IMR-90 (cell line): ENCODE data around the gene BAD. TPM values are rescaled to one million over a fixed set of nuclear protein-coding genes. Genes with fewer than 3 reads are reported as not detected.

Experiments
- ATAC-seq: fragments of 200-7000 bp; cut with Tn5 transposase; 2 replicates; pipeline ENCODE4 v1.9.1; 2020; ENCODE audit warnings: low read depth, mild to moderate bottlenecking, moderate library complexity
- BruUV-seq: library from RNA; stranded (reverse); fragments of 400-500 nt; replicated peaks from 2 replicates; lab custom pipeline; 2021; lab: Mats Ljungman, UMichigan
- CTCF ChIA-PET: fragments of 300-600 bp; formaldehyde crosslinking; extraction: SDS; loops from one replicate; lab custom pipeline; 2021; ENCODE audit warnings: antibody characterized with exemption; lab: Yijun Ruan, JAX
- POLR2A ChIA-PET: fragments of 300-600 bp; sonication (Branson Sonifier 250); formaldehyde crosslinking; loops from one replicate; lab custom pipeline; 2022; ENCODE audit warnings: antibody characterized with exemption; ENCODE audit not compliant: unreplicated experiment; lab: Charles Lee
- DNase-seq: peaks from one replicate; pipeline ENCODE4 v3.0.0; 2013
- H2AFZ ChIP-seq: replicated peaks from 2 replicates; pipeline ENCODE3; 2013; ENCODE audit warnings: low read length, mild to moderate bottlenecking; ENCODE audit not compliant: poor library complexity
- H2AK5ac ChIP-seq: 2 replicates; pipeline ENCODE4 v1.6.1; 2013; ENCODE audit warnings: low read depth, low read length, inconsistent platforms
- H2AK9ac ChIP-seq: replicated peaks from 2 replicates; pipeline ENCODE3; 2013; ENCODE audit warnings: mild to moderate bottlenecking, low read depth, low read length, moderate library complexity; ENCODE audit not compliant: poor library complexity
- H2BK120ac ChIP-seq: 2 replicates; pipeline ENCODE4 v1.6.1; 2013; ENCODE audit warnings: low read depth, low read length, inconsistent platforms
- H2BK15ac ChIP-seq: 3 replicates; pipeline ENCODE4 v1.6.1; 2013; ENCODE audit warnings: low read depth, low read length, inconsistent platforms
- H2BK20ac ChIP-seq: 2 replicates; pipeline ENCODE4 v1.6.1; 2013; ENCODE audit warnings: low read depth, mild to moderate bottlenecking, inconsistent platforms, low read length, moderate library complexity
- H2BK5ac ChIP-seq: 2 replicates; pipeline ENCODE4 v1.6.1; 2013; ENCODE audit warnings: mild to moderate bottlenecking, low read depth, low read length, inconsistent platforms; ENCODE audit not compliant: poor library complexity, severe bottlenecking
- H3K14ac ChIP-seq: replicated peaks from 2 replicates; pipeline ENCODE4 v1.6.1; 2013; ENCODE audit warnings: low read depth, low read length, inconsistent platforms
- H3K18ac ChIP-seq: 2 replicates; pipeline ENCODE4 v1.6.1; 2013; ENCODE audit warnings: low read depth, low read length, control low read depth
- H3K23ac ChIP-seq: 2 replicates; pipeline ENCODE4 v1.6.1; 2013; ENCODE audit warnings: low read depth, low read length, inconsistent platforms
- H3K27ac ChIP-seq: 2 replicates; pipeline ENCODE4 v1.5.1; 2013; ENCODE audit warnings: mild to moderate bottlenecking, control low read depth, low read length; ENCODE audit not compliant: insufficient read depth
- H3K27me3 ChIP-seq: 2 replicates; pipeline ENCODE4 v1.6.1; 2013; ENCODE audit warnings: low read length; ENCODE audit not compliant: control insufficient read depth, insufficient read depth
- H3K36me3 ChIP-seq: 2 replicates; pipeline ENCODE4 v1.6.1; 2013; ENCODE audit warnings: low read length, mixed read lengths; ENCODE audit not compliant: control insufficient read depth, insufficient read depth
- H3K4ac ChIP-seq: 2 replicates; pipeline ENCODE4 v1.6.1; 2013; ENCODE audit warnings: low read depth, low read length, inconsistent platforms
- H3K4me1 ChIP-seq: 2 replicates; pipeline ENCODE4 v1.6.1; 2013; ENCODE audit warnings: low read length, mixed read lengths; ENCODE audit not compliant: control insufficient read depth, insufficient read depth
- H3K4me2 ChIP-seq: 2 replicates; pipeline ENCODE4 v1.6.1; 2013; ENCODE audit warnings: low read depth, mild to moderate bottlenecking, control low read depth, low read length, moderate library complexity
- H3K4me3 ChIP-seq: 2 replicates; pipeline ENCODE4 v1.5.1; 2013; ENCODE audit warnings: low read depth, mild to moderate bottlenecking, control low read depth, low read length, moderate library complexity; ENCODE audit not compliant: insufficient read depth
- H3K56ac ChIP-seq: 2 replicates; pipeline ENCODE4 v1.6.1; 2013; ENCODE audit warnings: low read length, inconsistent platforms; ENCODE audit not compliant: insufficient read depth; ENCODE audit errors: extremely low read depth
- H3K79me1 ChIP-seq, 2 experiments: 2 replicates each; pipeline ENCODE4 v1.6.1; 2013; ENCODE audit warnings: low read length in 2 of 2, inconsistent platforms in 1 of 2, low read depth in 1 of 2
- H3K9ac ChIP-seq: 2 replicates; pipeline ENCODE4 v1.6.1; 2013; ENCODE audit warnings: low read depth, low read length, control low read depth
- H3K9me1 ChIP-seq: 2 replicates; pipeline ENCODE4 v1.6.1; 2013; ENCODE audit warnings: low read length, inconsistent platforms; ENCODE audit not compliant: insufficient read depth
- H3K9me3 ChIP-seq: 2 replicates; pipeline ENCODE4 v1.6.1; 2013; ENCODE audit warnings: low read length; ENCODE audit not compliant: control insufficient read depth, insufficient read depth
- H4K20me1 ChIP-seq: 2 replicates; pipeline ENCODE4 v1.6.1; 2013; ENCODE audit warnings: low read length, inconsistent platforms; ENCODE audit not compliant: insufficient read depth
- H4K5ac ChIP-seq: 2 replicates; pipeline ENCODE4 v1.6.1; 2013; ENCODE audit warnings: mild to moderate bottlenecking, low read depth, low read length, control low read depth
- H4K8ac ChIP-seq, 2 experiments: 2 replicates each; pipeline ENCODE4 v1.6.1; 2013; ENCODE audit warnings: low read depth in 2 of 2, low read length in 2 of 2, control low read depth in 1 of 2, inconsistent platforms in 1 of 2
- H4K91ac ChIP-seq: 2 replicates; pipeline ENCODE4 v1.6.1; 2013; ENCODE audit warnings: low read depth, low read length, inconsistent platforms; ENCODE audit not compliant: insufficient read depth
- BHLHE40 ChIP-seq: fragments of 150-350 bp; IDR thresholded peaks from 2 replicates; pipeline ENCODE4 v1.6.1; 2016; ENCODE audit warnings: mild to moderate bottlenecking, low read depth, low read length
- CHD1 ChIP-seq: IDR thresholded peaks from 2 replicates; pipeline ENCODE4 v1.6.1; 2012; ENCODE audit warnings: low read depth, low read length, improper control_type of control experiment
- FOS ChIP-seq: fragments of 150-350 bp; IDR thresholded peaks from 2 replicates; pipeline ENCODE4 v1.6.1; 2016; ENCODE audit warnings: low read depth, low read length
- MAFK ChIP-seq: IDR thresholded peaks from 2 replicates; pipeline ENCODE4 v1.6.1; 2012; ENCODE audit warnings: low read depth, low read length, improper control_type of control experiment
- NFE2L2 ChIP-seq: fragments of 150-350 bp; IDR thresholded peaks from 2 replicates; pipeline ENCODE4 v1.6.1; 2016; ENCODE audit warnings: low read depth, mild to moderate bottlenecking, low read length
- POLR2A ChIP-seq: IDR thresholded peaks from 2 replicates; pipeline ENCODE4 v1.6.1; 2012; ENCODE audit warnings: mild to moderate bottlenecking, low read depth, low read length
- RAD21 ChIP-seq: IDR thresholded peaks from 2 replicates; pipeline ENCODE4 v1.6.1; 2012; ENCODE audit warnings: low read length, improper control_type of control experiment
- RCOR1 ChIP-seq: IDR thresholded peaks from 2 replicates; pipeline ENCODE4 v1.6.1; 2012; ENCODE audit warnings: mild to moderate bottlenecking, low read length, improper control_type of control experiment; ENCODE audit not compliant: insufficient replicate concordance
- SMC3 ChIP-seq: fragments of 150-350 bp; IDR thresholded peaks from 2 replicates; pipeline ENCODE4 v1.6.1; 2016; ENCODE audit warnings: low read depth, mild to moderate bottlenecking, antibody characterized with exemption, low read length, moderate library complexity
- WGBS, 2 experiments: methylation state at CpG; one replicate each; pipeline versions ENCODE4 v1.1.5 to v1.1.7; 2013; ENCODE audit warnings: missing lambda C conversion rate in 2 of 2; ENCODE audit not compliant: insufficient read length in 1 of 2; ENCODE audit errors: extremely low coverage in 2 of 2; 5-methylcytosine and 5-hydroxymethylcytosine counted together
- dilution Hi-C: fragments of 300-500 bp; cut with HindIII; formaldehyde crosslinking; loops from one replicate; pipeline ENCODE4 v1.14.3; 2018; ENCODE audit warnings: low sequenced_read_pairs; ENCODE audit not compliant: unreplicated experiment
- in situ Hi-C: fragments of 300-500 bp; cut with MboI; formaldehyde crosslinking; loops from 3 replicates; pipeline ENCODE4 v1.14.3; 2019; ENCODE audit warnings: low sequenced_read_pairs, inconsistent platforms, mixed read lengths
- intact Hi-C: fragments of 100-400 bp; cut with micrococcal nuclease; formaldehyde crosslinking; loops from 2 replicates; pipeline ENCODE4 v1.10.0; 2022
- polyA plus RNA-seq, 3 experiments: library from polyadenylated mRNA; depleted of rRNA; stranded (reverse); fragments of >200 nt; gene quantifications; 2 replicates each; pipeline ENCODE4 v1.2.3, GENCODE V29; 2012; ENCODE audit warnings: low replicate concordance in 1 of 3
- total RNA-seq: library from RNA; depleted of rRNA; stranded (reverse); fragments of >200 nt; gene quantifications from 2 replicates; pipeline ENCODE4 v1.2.3, GENCODE V29; 2012
- TF ChIP-seq, protein P1 (sequence below): fragments of 150-350 bp; IDR thresholded peaks from 2 replicates; pipeline ENCODE4 v1.6.1; 2016; ENCODE audit warnings: low read depth, mild to moderate bottlenecking, low read length, moderate library complexity, borderline replicate concordance
- TF ChIP-seq, protein P2 (sequence below): fragments of 150-350 bp; IDR thresholded peaks from 2 replicates; pipeline ENCODE4 v1.6.1; 2017; ENCODE audit warnings: mild to moderate bottlenecking, antibody characterized with exemption, low read length, low read depth

The BAD gene
- total and polyA plus RNA-seq, 2 of the 4 experiments (the other 2 are of a cell fraction), result 30.3 to 68.0 TPM

DNA sequence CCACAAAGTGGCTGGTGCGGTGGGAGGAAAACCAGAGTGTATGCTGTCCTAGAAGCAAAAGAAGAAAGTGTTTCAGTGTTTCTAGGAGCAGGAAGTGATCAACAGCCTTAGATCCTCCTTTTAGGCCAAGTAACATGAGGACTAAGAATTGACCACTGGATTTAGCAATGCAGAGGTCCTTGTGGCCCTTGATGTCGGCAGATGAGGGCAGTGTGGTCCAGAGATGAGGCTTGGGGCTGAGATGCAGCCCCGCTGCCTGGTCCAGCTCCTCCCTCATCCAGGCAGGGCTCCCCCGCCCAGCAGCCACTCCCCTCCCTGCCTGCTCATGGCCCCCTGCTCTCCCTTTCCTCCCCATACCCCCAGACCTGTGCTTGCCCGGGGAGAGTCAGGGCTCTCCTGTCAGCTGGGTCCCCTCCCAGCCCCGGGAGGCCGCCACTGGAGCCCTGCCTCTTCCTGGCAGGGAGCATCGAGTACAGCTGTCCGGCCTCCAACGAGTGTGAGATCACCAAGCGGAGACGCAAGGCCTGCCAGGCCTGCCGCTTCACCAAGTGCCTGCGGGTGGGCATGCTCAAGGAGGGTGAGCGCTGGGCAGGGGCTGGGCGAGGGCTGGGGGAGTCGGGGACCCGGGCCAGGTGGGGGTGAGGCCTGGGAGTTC is 29.2 kb upstream of the BAD start:
- intact Hi-C loops, result no loop called here
- POLR2A ChIA-PET, result no interaction called here

More for the DNA sequence above, 29.2 kb upstream of the BAD start:
- H2BK5ac ChIP-seq, result no peak overlapping the region
- no peak overlapping the region for H4K91ac ChIP-seq
- no peak overlapping the region for H3K14ac ChIP-seq
- H3K4me2 ChIP-seq, result no peak overlapping the region
- ATAC-seq, result no peak
- no peak overlapping the region for H3K9ac ChIP-seq
- no peak for DNase-seq
- H2AK9ac ChIP-seq, result peak overlapping the region; percentile 65
- TF ChIP-seq NFE2L2 (no peak), SMC3 (no peak), BHLHE40 (no peak), MAFK (no peak), RCOR1 (no peak), RAD21 (no peak), FOS (no peak), POLR2A (no peak), CHD1 (no peak)
- TF ChIP-seq, protein P1, sequence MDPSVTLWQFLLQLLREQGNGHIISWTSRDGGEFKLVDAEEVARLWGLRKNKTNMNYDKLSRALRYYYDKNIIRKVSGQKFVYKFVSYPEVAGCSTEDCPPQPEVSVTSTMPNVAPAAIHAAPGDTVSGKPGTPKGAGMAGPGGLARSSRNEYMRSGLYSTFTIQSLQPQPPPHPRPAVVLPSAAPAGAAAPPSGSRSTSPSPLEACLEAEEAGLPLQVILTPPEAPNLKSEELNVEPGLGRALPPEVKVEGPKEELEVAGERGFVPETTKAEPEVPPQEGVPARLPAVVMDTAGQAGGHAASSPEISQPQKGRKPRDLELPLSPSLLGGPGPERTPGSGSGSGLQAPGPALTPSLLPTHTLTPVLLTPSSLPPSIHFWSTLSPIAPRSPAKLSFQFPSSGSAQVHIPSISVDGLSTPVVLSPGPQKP, result no peak
- TF ChIP-seq, protein P2, sequence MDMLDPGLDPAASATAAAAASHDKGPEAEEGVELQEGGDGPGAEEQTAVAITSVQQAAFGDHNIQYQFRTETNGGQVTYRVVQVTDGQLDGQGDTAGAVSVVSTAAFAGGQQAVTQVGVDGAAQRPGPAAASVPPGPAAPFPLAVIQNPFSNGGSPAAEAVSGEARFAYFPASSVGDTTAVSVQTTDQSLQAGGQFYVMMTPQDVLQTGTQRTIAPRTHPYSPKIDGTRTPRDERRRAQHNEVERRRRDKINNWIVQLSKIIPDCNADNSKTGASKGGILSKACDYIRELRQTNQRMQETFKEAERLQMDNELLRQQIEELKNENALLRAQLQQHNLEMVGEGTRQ, result no peak
- no peak overlapping the region for H3K23ac ChIP-seq
- H3K4me3 ChIP-seq, result no peak overlapping the region
- dilution Hi-C loops, result no loop called here
- H3K9me1 ChIP-seq, result no peaks in the 10 kb centered on the region
- no peak overlapping the region for H4K5ac ChIP-seq
- H3K4me1 ChIP-seq, result no peaks in the 10 kb centered on the region
- BruUV-seq, result no TSS peak
- no peaks in the 10 kb centered on the region for H3K9me3 ChIP-seq
- no peak overlapping the region for H4K8ac ChIP-seq
- peaks cover 12% of the 10 kb centered on the region; the same call in 1 of the 2 replicates for H3K36me3 ChIP-seq
- no peak overlapping the region for H2AK5ac ChIP-seq
- no peak overlapping the region for H2BK120ac ChIP-seq
- no peaks in the 10 kb centered on the region for H3K27me3 ChIP-seq
- no peak overlapping the region for H3K27ac ChIP-seq
- CTCF ChIA-PET, result no interaction called here
- WGBS, 2 experiments, result 63% methylated on average over 3 of the region's 18 CpGs; no CpG with 5 or more reads in 1 of the 2 experiments
- H3K18ac ChIP-seq, result no peak overlapping the region
- no peak overlapping the region for H2BK15ac ChIP-seq
- H3K79me1 ChIP-seq, result peaks cover 5 to 32% of the 10 kb centered on the region in 2 experiments
- no peak overlapping the region for H3K4ac ChIP-seq
- no peak overlapping the region for H3K56ac ChIP-seq
- no peaks in the 10 kb centered on the region for H4K20me1 ChIP-seq
- in situ Hi-C loops, result no loop called here
- no peak overlapping the region for H2AFZ ChIP-seq
- no peak overlapping the region for H2BK20ac ChIP-seq
